Measurements from ENCODE around the gene TMEM9B.

Gene TMEM9B

GRCh38 chr11:8928205-8928604 is 36.0 kb downstream of the TMEM9B start:
- no peak for DNase-seq

GRCh38 chr11:8927233-8927632 is 37.0 kb downstream of the TMEM9B start:
- no peak for DNase-seq

GRCh38 chr11:8926236-8926635 is 38.0 kb downstream of the TMEM9B start:
- DNase-seq: no peak

DNA sequence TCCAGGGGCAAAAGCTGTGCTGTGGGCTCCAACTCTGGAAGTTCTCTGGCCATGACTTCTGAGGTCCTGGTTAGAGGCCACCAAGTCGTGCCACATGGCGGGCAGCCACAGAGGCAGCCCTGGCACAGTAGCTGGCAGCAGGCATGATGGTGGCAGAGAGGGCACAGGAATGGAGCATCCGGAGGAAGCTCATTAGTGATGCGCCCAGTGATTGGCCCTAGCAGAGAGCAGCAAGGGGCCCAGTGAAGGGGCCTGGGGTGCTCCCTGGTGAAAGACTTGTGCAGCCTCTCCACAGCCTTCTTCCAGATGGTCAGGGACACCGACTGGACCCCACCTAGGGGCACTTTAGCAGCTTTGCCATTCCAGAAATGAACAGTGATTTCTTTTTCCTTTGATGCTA is 38.5 kb downstream of the TMEM9B start:
- no peak for DNase-seq

DNA sequence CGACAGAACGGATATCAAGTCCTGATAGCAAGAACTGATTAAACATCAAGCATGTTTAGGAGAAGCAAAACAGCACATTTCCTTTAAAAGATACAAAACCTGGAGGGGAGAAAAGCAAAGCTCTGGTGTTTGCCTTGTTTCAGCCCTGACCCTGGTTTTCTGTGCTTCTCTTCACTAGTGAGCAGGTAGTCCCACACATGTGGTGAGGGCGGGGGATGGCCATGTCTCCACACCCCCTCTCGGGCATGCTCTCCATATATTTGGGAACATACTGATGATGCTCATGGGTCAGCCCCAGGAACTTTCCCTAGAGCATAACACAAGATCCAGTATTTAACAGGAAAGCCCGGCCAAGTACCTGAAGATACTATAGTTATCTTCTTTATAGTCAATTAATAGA is 41.6 kb downstream of the TMEM9B start:
- no peak for DNase-seq

GRCh38 chr11:8917157-8917825 is 47.0 kb downstream of the TMEM9B start:
- DNase-seq: no peak

DNA sequence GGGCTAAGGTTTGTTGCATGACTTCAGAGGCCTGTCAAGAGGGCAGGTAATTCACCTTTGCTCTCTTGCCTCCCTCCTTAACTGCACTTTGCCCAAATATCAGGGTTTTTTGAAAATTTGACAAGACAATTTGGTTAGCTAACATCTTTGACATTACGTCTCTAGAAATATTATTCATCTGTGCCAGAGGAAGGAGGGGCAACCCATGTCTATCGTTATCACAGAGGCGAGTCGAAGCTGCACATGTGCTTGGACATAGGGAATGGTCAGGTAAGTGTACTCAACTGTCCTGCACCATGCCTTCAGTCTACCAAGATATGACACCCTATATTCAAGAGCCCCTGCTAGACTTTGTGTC is 49.6 kb downstream of the TMEM9B start:
- no peak for DNase-seq

DNA sequence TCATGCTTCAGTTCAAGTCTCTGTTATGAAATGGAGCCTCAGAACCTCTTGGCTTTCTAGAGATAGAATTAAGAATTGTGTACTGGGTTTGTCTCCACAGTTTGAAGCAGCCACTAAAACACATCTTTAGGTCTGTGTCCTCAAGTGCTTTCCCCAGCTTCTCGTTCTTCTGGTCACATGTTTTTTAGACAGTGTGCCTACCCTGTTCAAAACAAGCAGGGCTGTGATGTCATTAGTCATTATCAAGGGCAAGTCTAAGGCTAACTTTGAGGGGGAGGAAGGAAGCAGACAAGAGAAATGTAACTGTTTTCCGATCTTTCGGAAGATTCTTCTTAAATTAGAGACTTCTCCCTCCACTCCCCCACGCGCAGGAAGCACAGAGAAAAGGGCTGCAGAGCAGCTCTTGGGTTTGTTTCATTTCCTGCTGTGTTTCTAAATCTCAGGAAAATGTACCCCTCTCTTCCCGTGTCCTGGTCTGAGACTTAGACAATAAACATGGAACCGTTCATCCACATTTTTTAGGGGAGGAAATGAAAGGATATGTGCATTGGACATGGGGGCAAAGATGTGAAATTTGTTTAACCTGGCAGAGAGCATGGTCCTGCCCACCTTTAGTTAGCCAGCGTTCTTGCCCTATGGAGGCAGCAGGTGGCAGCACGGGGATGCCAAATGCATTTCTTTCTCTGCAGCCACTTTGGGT is 50.1 kb downstream of the TMEM9B start:
- peak; percentile 50 for DNase-seq

- DNase-seq: peak; percentile 98
These were observed 53.0 kb downstream of the TMEM9B start, which contains the start of gene AKIP1 for GRCh38 chr11:8911029-8911823. Gene AKIP1 (plus strand): TSS chr11:8911189. CDS start chr11:8911450, 261 bp downstream.

GRCh38 chr11:8910649-8911026 is 53.6 kb downstream of the TMEM9B start:
- no peak for DNase-seq

DNA sequence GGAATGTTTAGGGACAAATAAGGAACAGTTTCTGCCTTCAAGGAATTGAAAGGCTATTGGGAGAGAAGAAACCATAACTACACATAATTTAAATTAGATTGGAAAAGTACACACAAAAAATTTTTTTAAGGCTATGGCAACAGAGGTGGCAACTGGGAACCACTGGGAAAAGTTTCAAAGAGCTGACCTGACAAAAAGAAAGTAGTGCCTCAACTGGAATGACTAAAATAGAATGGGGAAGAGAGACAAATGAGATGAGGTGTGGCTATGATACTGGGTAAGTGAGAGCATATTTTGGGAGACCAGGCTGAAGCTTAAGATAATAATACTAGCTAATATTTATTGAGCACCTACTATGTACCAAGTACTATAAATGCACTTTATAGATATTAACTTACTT is 56.1 kb downstream of the TMEM9B start:
- no peak for DNase-seq

DNA sequence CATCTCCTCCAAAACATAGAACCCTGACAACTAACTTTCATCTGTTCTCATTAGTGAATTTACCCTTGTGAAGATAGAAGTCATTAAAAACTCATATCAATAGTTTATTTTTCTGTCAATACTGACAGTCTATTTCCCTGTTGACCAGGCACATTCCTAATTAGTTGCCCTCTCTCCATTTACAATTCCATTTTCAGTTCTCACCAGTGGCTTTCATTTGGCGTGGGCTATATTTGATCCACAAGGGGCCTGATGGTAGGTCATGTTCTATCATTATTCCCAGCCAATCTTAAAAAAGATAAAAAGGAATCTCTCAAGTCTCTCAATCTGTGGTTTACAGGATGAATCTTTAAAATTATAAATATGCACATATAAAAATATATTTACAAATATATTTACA is 57.1 kb downstream of the TMEM9B start:
- DNase-seq: no peak

DNA sequence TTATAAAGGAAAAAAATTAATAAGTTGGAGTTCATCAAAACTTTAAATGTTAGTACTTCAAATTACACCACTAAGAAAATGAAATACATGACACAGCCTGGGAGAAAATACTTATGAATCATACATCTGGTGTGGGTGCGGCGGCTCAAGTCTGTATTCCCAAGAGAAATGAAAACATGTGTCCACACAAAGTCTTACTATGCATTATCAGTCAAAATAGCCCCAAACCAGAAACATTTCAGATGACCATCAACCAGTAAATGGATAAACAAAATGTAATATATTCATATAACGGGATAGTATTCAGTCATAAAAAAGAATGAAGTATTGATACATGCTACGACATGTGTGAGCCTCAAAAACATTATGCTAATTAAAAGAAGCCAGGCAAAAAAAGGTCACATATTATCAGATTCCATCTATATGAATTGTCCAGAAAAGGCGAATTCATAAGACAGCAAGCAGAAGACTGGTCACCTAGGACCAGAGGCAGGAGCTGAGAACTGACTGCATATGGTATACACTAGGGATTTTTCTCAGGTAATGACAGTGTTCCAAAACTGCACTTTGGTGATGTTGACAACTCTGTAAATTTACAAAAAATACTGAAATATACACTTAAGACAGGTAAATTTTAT is 58.6 kb downstream of the TMEM9B start:
- DNase-seq: no peak

GRCh38 chr11:8899119-8899753 is 65.0 kb downstream of the TMEM9B start:
- DNase-seq: no peak

Measured in NCI-H2227 treated with DMSO at 0.1 percent for 48 hours (cell line).